ENCODE measurements around the gene KRT79. TPM values are rescaled to one million over a fixed set of nuclear protein-coding genes. Genes with fewer than 3 reads are reported as not detected.

The KRT79 gene
- total and polyA plus RNA-seq, 11 donors = 0.24 TPM; not detected in 10

DNA sequence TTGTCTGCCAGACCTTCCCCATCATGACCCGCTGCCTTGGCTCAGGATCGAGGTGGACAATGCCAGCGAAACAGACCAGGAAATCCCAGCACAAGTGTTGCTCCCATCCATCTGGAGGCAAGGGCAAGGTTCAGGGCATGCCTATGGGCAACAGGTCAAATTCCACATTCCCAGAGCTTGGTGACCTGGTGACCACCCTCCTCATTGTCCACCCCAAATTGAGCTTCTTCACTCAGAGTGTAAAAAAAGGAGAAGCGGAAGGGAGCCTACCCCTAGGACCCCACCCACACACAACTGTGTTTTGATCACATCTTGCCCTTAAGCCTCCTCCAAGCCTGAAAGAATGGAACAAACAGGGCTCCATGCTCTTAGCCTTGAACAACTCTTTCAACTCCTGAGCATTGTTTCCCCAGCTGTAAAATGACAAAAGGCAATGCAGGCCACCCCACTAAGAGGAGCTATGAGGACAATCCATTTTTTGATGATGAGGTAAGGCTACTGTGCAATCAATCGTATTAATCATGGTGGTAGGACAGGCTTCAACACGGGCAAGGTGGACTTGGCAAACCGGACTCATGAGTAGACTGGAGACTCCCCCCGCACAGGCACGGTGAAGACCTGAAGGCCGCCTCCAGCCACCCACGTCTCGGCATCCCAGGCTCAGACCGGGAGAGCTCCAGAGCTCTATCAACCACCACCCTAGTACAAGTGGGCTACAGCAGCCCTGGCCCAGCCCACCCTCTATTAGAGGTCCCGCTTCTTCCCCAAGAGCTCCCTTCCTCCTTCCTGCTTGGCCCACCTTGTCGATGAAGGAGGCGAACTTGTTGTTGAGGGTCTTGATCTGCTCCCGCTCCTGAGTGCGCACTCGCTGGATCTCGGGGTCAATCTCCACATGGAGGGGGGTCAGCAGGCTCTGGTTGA, 866 bp downstream of the KRT79 start:
- Histone ChIP-seq H3K36me3 (no peaks in the 10 kb centered on the region), H3K27me3 (peaks cover 0 to 19% (median 0%) of the 10 kb centered on the region in 9 donors), H3K4me1 (no peaks in the 10 kb centered on the region), H3K9me3 (no peaks in the 10 kb centered on the region), H3K4me3 (no peak overlapping the region), H3K27ac (no peak overlapping the region)
- no peak for DNase-seq
- intact Hi-C loops (cut with DNase I) = no loop called here
- no peak for TF ChIP-seq POLR2A (IDR thresholded peaks at IDR 0.05)
- TF ChIP-seq, protein P1, sequence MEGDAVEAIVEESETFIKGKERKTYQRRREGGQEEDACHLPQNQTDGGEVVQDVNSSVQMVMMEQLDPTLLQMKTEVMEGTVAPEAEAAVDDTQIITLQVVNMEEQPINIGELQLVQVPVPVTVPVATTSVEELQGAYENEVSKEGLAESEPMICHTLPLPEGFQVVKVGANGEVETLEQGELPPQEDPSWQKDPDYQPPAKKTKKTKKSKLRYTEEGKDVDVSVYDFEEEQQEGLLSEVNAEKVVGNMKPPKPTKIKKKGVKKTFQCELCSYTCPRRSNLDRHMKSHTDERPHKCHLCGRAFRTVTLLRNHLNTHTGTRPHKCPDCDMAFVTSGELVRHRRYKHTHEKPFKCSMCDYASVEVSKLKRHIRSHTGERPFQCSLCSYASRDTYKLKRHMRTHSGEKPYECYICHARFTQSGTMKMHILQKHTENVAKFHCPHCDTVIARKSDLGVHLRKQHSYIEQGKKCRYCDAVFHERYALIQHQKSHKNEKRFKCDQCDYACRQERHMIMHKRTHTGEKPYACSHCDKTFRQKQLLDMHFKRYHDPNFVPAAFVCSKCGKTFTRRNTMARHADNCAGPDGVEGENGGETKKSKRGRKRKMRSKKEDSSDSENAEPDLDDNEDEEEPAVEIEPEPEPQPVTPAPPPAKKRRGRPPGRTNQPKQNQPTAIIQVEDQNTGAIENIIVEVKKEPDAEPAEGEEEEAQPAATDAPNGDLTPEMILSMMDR (IDR thresholded peaks at IDR 0.05) = no peak
- WGBS, 4 donors = 91 to 94% (median 92%) methylated on average over 16 to 20 of the region's 20 CpGs
- no peak for ATAC-seq

DNA sequence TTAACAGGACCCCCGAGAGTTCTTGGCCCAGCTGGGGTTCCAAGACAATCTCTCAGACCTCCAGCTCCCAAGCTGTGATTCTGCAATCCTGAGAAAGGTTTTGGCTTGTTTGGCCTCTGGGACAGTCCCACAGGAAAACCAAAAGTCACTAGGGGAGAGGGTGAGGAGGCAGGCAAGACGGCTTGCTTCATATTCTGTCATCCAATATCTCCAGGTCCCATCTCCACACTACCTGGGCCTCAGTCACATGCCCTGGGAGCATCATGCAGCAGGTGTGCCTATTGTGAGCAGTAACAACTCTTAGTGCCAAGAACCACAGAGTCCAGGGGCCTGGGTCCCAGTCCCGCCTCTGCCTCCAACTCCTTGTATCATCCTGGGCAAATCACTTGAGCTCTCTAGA, 1.7 kb downstream of the KRT79 start:
- Histone ChIP-seq H3K27me3 (peaks cover 0 to 16% (median 0%) of the 10 kb centered on the region in 9 donors), H3K36me3 (no peaks in the 10 kb centered on the region), H3K4me1 (no peaks in the 10 kb centered on the region), H3K4me3 (no peak overlapping the region), H3K27ac (no peak overlapping the region), H3K9me3 (no peaks in the 10 kb centered on the region)
- WGBS, 4 donors = 65 to 77% (median 66%) methylated on average over 3 of the region's 3 CpGs
- TF ChIP-seq, protein P1 (IDR thresholded peaks at IDR 0.05) = no peak
- TF ChIP-seq POLR2A (IDR thresholded peaks at IDR 0.05) = no peak
- ATAC-seq (no peak), DNase-seq (no peak)
- intact Hi-C loops (cut with DNase I) = no loop called here

DNA sequence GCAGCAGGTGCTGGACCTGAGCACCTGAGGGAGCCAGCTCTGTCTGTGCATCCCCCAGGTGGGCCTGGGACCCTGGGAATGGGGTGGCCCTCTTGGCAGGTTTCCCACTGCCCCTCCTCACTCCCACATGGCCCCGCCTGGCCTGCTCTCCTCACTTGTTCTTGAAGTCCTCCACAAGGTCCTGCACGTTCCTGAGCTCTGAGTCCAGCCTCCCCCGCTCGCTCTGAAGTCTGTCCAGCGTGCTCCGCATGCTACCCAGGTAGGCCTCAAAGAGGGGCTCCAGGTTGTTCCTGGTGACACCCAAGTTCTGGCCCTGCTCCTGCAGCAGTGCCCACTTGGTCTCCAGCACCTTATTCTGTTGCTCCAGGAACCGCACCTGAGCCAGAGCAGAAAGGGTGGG, 2.9 kb downstream of the KRT79 start:
- no peak overlapping the region for H3K27ac ChIP-seq
- intact Hi-C loops (cut with DNase I) = no loop called here
- H3K27me3 ChIP-seq = peaks cover 0 to 13% (median 0%) of the 10 kb centered on the region in 9 donors
- no peaks in the 10 kb centered on the region for H3K9me3 ChIP-seq
- DNase-seq = no peak
- 79 to 91% (median 85%) methylated on average over 7 of the region's 7 CpGs for WGBS, 4 donors
- H3K4me1 ChIP-seq = no peaks in the 10 kb centered on the region
- TF ChIP-seq POLR2A (IDR thresholded peaks at IDR 0.05) = no peak
- no peaks in the 10 kb centered on the region for H3K36me3 ChIP-seq
- H3K4me3 ChIP-seq = no peak overlapping the region
- ATAC-seq = no peak

DNA sequence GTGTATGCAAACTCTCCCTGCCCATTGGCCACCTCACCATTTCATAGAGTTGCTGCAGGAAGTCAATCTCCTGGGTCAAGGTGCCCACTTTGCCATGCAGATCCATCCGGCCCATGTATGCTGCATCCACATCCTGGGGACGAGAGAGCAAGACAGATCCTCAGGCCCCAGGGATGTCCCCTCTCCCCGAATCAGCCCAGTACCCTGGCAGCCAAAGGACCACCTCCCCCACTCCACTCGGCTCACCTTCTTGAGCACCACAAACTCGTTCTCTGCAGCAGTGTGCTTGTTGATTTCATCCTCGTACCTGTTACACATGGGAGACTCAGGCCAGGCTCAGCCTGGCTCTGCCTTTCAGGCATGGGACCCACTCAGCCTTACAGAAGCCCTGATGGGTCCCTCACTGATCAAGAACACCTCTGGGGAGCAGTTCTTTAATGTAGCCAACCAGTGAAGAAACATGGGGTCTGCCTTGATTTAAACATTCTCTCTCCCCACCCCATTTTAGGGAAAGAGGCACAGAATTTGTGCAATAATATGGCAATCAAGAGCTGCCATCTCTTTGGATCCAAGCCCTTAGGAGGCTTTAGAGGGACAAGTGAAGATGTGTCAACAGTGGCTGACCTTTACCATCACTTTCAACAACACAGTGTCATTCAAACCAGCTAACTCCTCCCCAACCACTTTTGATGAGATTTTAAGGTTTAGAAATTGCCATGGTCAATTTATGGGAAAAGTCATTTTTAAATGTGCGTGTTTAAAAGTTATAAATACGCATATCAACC, 3.9 kb downstream of the KRT79 start:
- peaks cover 0 to 5% (median 0%) of the 10 kb centered on the region in 9 donors for H3K27me3 ChIP-seq
- H3K4me1 ChIP-seq = no peaks in the 10 kb centered on the region
- no peak for ATAC-seq
- no peaks in the 10 kb centered on the region for H3K9me3 ChIP-seq
- intact Hi-C loops (cut with DNase I) = no loop called here
- no peak for DNase-seq
- H3K36me3 ChIP-seq = no peaks in the 10 kb centered on the region
- WGBS, 4 donors = 70 to 80% (median 76%) methylated on average over 8 of the region's 8 CpGs
- no peak overlapping the region for H3K4me3 ChIP-seq
- no peak overlapping the region for H3K27ac ChIP-seq
- TF ChIP-seq, protein P1 (IDR thresholded peaks at IDR 0.05) = no peak
- no peak for TF ChIP-seq POLR2A (IDR thresholded peaks at IDR 0.05)

Measured in heart left ventricle (tissue), 16 donors.